ENCODE data around the gene ITM2B.
"Not testable (repeated sequence)": the region's sequence is repeated elsewhere in the genome, so short reads cannot be mapped to it uniquely, and the experiment has no call there.

ITM2B gene

GRCh38 chr13:48233046-48233888 lies at the start of gene ITM2B:
Gene ITM2B (plus strand): TSS chr13:48233206. CDS start chr13:48233361, 155 bp downstream.
- in situ Hi-C loops (cut with MboI; ENCODE audit: low sequenced_read_pairs), result loop anchor here (10.0 kb wide), 1 partner anchor 108 kb away; no protein-coding TSS in a partner anchor

- in situ Hi-C loops (cut with MboI; ENCODE audit: low sequenced_read_pairs), result no loop called here
These were observed 48.7 kb upstream of the ITM2B start for GRCh38 chr13:48184260-48184659.

GRCh38 chr13:48185018-48185417 lies 48.0 kb upstream of the ITM2B start:
- in situ Hi-C loops (cut with MboI; ENCODE audit: low sequenced_read_pairs), result no loop called here

- in situ Hi-C loops (cut with MboI; ENCODE audit: low sequenced_read_pairs), result no loop called here
These were observed 46.3 kb upstream of the ITM2B start for GRCh38 chr13:48186722-48187121.

DNA sequence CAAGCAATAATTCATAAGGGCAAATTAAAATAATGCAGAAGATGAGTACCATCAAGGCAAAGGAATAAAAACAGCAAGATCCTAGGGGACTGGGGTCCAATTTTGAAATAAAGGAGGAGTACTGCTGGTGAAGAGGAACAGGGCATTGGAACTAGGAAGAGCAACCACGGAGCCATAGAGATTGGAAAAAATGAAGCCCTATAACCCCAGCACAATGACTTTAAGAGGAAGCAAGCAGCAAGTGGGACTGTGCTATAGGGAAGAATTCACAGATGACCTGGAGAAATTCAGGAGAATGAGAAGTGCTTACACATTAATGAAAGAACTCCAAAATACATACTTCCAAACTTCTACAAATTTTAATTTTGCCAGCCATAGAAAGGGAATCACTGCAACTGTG lies 44.9 kb upstream of the ITM2B start:
- in situ Hi-C loops (cut with MboI; ENCODE audit: low sequenced_read_pairs), result no loop called here

- in situ Hi-C loops (cut with MboI; ENCODE audit: low sequenced_read_pairs), result no loop called here
These were observed 44.4 kb upstream of the ITM2B start for GRCh38 chr13:48188601-48189000.

GRCh38 chr13:48189171-48189570 lies 43.8 kb upstream of the ITM2B start:
- in situ Hi-C loops (cut with MboI; ENCODE audit: low sequenced_read_pairs), result no loop called here

DNA sequence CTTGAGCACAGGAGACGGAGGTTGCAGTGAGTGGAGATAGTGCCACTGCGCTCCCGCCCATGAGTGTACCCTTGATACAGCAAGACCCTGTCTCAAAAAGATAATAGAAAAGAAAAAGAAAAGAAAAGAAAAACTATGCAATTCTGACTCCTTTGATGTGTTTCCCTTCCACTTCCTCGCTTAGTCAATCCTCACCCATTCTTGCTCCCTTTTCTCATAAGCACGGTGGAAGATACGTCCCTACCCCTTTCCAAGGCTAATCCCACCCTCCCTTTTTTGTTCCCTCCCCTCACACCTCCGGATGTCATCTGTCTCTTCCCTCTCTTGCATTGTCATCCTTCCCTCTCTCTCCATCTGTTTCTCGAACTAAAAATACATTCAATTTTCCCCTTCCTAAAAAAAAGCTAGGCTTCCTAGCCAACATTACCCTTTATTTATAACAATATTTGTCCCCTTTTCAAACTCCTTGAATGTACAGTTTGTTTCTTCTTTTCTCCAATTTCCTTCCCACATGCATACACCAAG lies 40.5 kb upstream of the ITM2B start:
- in situ Hi-C loops (cut with MboI; ENCODE audit: low sequenced_read_pairs), result no loop called here

- in situ Hi-C loops (cut with MboI; ENCODE audit: low sequenced_read_pairs), result no loop called here
These were observed 38.6 kb upstream of the ITM2B start for GRCh38 chr13:48194379-48194754.

GRCh38 chr13:48199404-48199946 lies 33.5 kb upstream of the ITM2B start:
- in situ Hi-C loops (cut with MboI; ENCODE audit: low sequenced_read_pairs), result no loop called here

- in situ Hi-C loops (cut with MboI; ENCODE audit: low sequenced_read_pairs), result no loop called here
These were observed 32.0 kb upstream of the ITM2B start for GRCh38 chr13:48201044-48201443.

DNA sequence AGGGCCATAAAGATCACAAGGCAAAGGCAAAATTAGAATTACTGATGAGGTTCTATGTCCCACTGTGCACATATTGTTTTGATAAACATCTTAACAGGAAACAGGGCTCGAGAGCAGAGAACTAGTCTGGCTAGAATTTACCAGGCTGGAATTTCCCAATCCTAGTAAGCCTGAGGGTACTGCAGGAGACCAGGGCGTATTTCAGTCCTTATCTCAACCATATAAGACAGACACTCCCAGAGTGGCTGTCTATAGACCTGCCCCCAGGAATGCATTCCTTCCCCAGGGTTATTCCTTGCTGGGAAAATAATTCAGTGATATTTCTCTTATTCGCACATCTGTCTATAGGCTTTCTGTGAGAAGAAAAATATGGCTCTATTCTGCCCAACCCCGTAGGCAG lies 25.8 kb upstream of the ITM2B start:
- in situ Hi-C loops (cut with MboI; ENCODE audit: low sequenced_read_pairs), result not testable (repeated sequence)

- in situ Hi-C loops (cut with MboI; ENCODE audit: low sequenced_read_pairs), result no loop called here
These were observed 22.8 kb upstream of the ITM2B start for GRCh38 chr13:48210178-48210577.

- in situ Hi-C loops (cut with MboI; ENCODE audit: low sequenced_read_pairs), result no loop called here
These were observed 18.4 kb upstream of the ITM2B start for GRCh38 chr13:48214519-48215121.

- in situ Hi-C loops (cut with MboI; ENCODE audit: low sequenced_read_pairs), result not testable (repeated sequence)
These were observed 17.3 kb upstream of the ITM2B start for GRCh38 chr13:48215511-48216203.

GRCh38 chr13:48216204-48216711 lies 16.7 kb upstream of the ITM2B start:
- in situ Hi-C loops (cut with MboI; ENCODE audit: low sequenced_read_pairs), result no loop called here

- in situ Hi-C loops (cut with MboI; ENCODE audit: low sequenced_read_pairs), result no loop called here
These were observed 12.4 kb upstream of the ITM2B start for GRCh38 chr13:48220592-48220980.

- in situ Hi-C loops (cut with MboI; ENCODE audit: low sequenced_read_pairs), result no loop called here
These were observed 11.9 kb upstream of the ITM2B start for GRCh38 chr13:48220981-48221685.

DNA sequence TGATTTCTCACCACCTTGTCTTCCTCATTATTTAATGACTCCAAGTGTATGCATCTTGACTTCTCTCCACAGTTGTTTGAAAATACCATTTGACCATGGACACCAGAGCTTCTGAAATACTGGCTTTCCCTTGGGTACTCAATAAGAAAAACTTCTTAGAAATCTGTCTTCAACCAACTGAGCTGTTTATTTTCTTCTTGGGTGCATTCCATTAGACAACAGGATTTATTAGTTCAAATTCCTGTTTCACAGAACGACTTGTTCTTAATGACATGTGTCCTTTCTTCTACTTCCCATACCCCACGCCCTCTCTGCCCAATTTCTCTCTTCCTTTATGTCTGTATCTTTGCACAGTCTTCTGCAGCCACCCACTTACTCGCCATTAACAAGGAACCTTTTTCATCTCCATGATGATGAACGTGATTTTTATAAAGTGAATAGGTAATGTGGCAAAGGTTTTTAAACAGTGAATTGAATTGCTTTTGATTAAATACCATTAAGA lies 11.3 kb upstream of the ITM2B start:
- in situ Hi-C loops (cut with MboI; ENCODE audit: low sequenced_read_pairs), result no loop called here
